Tracheal epithelial cell (primary cell): ENCODE data around the gene ACCS. TPM values are rescaled to one million over a fixed set of nuclear protein-coding genes. Genes with fewer than 3 reads are reported as not detected.

Source experiments
- total RNA-seq: library from RNA; depleted of rRNA; stranded (reverse); fragments of >200 nt; gene quantifications from 2 replicates; pipeline ENCODE4 v1.2.1, GENCODE V29; 2014

The ACCS gene
- 3.8 and 5.5 TPM in 2 replicates for total RNA-seq

GRCh38 chr11:44065841-44066731 is at the start of gene ACCS:
TSS of gene ACCS (plus strand) at chr11:44066270. CDS start at chr11:44067628, 1,358 bp downstream.

GRCh38 chr11:44047931-44048431 is 18.1 kb upstream of the ACCS start, which contains the start of gene ACCSL:
TSS of gene ACCSL (plus strand) at chr11:44047981. CDS start at chr11:44048037, 56 bp downstream.

GRCh38 chr11:44095506-44096359 is 29.7 kb downstream of the ACCS start, which contains the start of gene EXT2:
TSS of gene EXT2 (plus strand) at chr11:44095678. CDS start at chr11:44107713, 12,035 bp downstream.

Other genes with a start within 250 kb of the ACCS start
- 34.5 and 38.3 TPM in 2 replicates for gene ALKBH3, start 185.4 kb upstream of the ACCS start, total RNA-seq
- 0.48 TPM in 1 of 2 replicates, not detected in the other for gene C11orf96, start 123.6 kb upstream of the ACCS start, total RNA-seq
- not detected in 2 replicates for gene ACCSL, start 18.3 kb upstream of the ACCS start, total RNA-seq
- gene EXT2, start 29.4 kb downstream of the ACCS start, total RNA-seq: 103 and 132 TPM in 2 replicates
- not detected in 2 replicates for gene ALX4, start 243.9 kb downstream of the ACCS start, total RNA-seq